NB4 (cell line): Measurements from ENCODE around the gene CTRB1.

Source experiments
- MYC ChIP-seq: IDR thresholded peaks from 2 replicates; pipeline ENCODE4 v1.6.1; 2011; ENCODE audit warnings: low read depth, low read length
- POLR2A ChIP-seq: IDR thresholded peaks from 2 replicates; pipeline ENCODE4 v1.6.1; 2011; ENCODE audit warnings: mild to moderate bottlenecking; ENCODE audit not compliant: insufficient read length; ENCODE audit errors: extremely low read depth
- TF ChIP-seq, protein P1 (sequence below): IDR thresholded peaks from one replicate; pipeline ENCODE4 v1.5.1; 2012; ENCODE audit warnings: low read depth, low read length
- TF ChIP-seq, protein P2 (sequence below): IDR thresholded peaks from 2 replicates; pipeline ENCODE4 v1.6.1; 2011; ENCODE audit warnings: low read depth, low read length

DNA sequence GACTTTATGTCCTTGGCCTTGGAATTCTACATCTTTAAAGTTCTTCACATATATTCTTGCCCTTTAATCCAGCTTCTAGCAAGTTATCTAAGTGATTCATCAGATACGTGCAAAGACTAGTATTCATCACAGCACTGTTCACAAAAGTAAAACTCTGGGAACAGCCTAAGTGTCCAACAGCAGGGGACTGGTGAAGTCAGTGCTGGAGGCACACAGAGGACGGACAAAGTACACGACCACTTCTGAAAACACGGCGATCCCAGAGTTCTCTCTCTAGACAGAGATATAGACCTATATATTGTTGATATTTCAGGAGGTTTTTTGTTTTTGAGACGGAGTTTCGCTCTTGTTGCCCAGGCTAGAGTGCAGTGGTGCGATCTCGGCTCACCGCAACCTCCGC lies 12.8 kb downstream of the CTRB1 start:
- TF ChIP-seq, protein P1, sequence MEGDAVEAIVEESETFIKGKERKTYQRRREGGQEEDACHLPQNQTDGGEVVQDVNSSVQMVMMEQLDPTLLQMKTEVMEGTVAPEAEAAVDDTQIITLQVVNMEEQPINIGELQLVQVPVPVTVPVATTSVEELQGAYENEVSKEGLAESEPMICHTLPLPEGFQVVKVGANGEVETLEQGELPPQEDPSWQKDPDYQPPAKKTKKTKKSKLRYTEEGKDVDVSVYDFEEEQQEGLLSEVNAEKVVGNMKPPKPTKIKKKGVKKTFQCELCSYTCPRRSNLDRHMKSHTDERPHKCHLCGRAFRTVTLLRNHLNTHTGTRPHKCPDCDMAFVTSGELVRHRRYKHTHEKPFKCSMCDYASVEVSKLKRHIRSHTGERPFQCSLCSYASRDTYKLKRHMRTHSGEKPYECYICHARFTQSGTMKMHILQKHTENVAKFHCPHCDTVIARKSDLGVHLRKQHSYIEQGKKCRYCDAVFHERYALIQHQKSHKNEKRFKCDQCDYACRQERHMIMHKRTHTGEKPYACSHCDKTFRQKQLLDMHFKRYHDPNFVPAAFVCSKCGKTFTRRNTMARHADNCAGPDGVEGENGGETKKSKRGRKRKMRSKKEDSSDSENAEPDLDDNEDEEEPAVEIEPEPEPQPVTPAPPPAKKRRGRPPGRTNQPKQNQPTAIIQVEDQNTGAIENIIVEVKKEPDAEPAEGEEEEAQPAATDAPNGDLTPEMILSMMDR = no peak
- TF ChIP-seq, protein P2, sequence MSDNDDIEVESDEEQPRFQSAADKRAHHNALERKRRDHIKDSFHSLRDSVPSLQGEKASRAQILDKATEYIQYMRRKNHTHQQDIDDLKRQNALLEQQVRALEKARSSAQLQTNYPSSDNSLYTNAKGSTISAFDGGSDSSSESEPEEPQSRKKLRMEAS = no peak
- TF ChIP-seq POLR2A = no peak
- TF ChIP-seq MYC = no peak
